ENCODE data around the gene BIN1. TPM values are rescaled to one million over a fixed set of nuclear protein-coding genes. Genes with fewer than 3 reads are reported as not detected.
A peak's percentile ranks its signal among the peaks of the same experiment; 100 is the strongest.

Gene BIN1
- total and polyA plus RNA-seq, 4 donors = 103 to 220 (median 163) TPM

GRCh38 chr2:127134833-127135830 lies 28.2 kb upstream of the BIN1 start:
- WGBS (ENCODE audit: insufficient coverage) = 69% methylated on average over 10 of the region's 15 CpGs
- Histone ChIP-seq H3K9me3 (ENCODE audit: control insufficient read depth, insufficient read depth, low read length) (peaks cover 2% of the 10 kb centered on the region), H3K36me3 (ENCODE audit: control insufficient read depth, insufficient read depth, low read length) (no peaks in the 10 kb centered on the region), H3K27me3 (ENCODE audit: control insufficient read depth, insufficient read depth, low read length) (no peaks in the 10 kb centered on the region), H3K27ac (ENCODE audit: low read depth, low read length) (no peak overlapping the region), H3K4me3 (ENCODE audit: low read depth, low read length) (no peak overlapping the region), H3K4me1 (ENCODE audit: control insufficient read depth, insufficient read depth, low read length) (no peaks in the 10 kb centered on the region)
- no peak for DNase-seq (ENCODE audit: low read depth in 4 of 6, low spot score in 6 of 6)

- no peaks in the 10 kb centered on the region for H3K36me3 ChIP-seq (ENCODE audit: control insufficient read depth, insufficient read depth, low read length)
- H3K4me3 ChIP-seq (ENCODE audit: low read depth, low read length) = no peak overlapping the region
- H3K27me3 ChIP-seq (ENCODE audit: control insufficient read depth, insufficient read depth, low read length) = no peaks in the 10 kb centered on the region
- no peak overlapping the region for H3K27ac ChIP-seq (ENCODE audit: low read depth, low read length)
- DNase-seq (ENCODE audit: low read depth in 4 of 6, low spot score in 6 of 6) = no peak
- 91% methylated on average over 1 of the region's 4 CpGs for WGBS (ENCODE audit: insufficient coverage)
- H3K4me1 ChIP-seq (ENCODE audit: control insufficient read depth, insufficient read depth, low read length) = no peaks in the 10 kb centered on the region
- H3K9me3 ChIP-seq (ENCODE audit: control insufficient read depth, insufficient read depth, low read length) = peaks cover 2% of the 10 kb centered on the region
Measured at GRCh38 chr2:127134235-127134634, 27.3 kb upstream of the BIN1 start.

- Histone ChIP-seq H3K27ac (ENCODE audit: low read depth, low read length) (no peak overlapping the region), H3K4me1 (ENCODE audit: control insufficient read depth, insufficient read depth, low read length) (no peaks in the 10 kb centered on the region), H3K4me3 (ENCODE audit: low read depth, low read length) (no peak overlapping the region), H3K27me3 (ENCODE audit: control insufficient read depth, insufficient read depth, low read length) (no peaks in the 10 kb centered on the region), H3K9me3 (ENCODE audit: control insufficient read depth, insufficient read depth, low read length) (peaks cover 2% of the 10 kb centered on the region), H3K36me3 (ENCODE audit: control insufficient read depth, insufficient read depth, low read length) (no peaks in the 10 kb centered on the region)
- DNase-seq (ENCODE audit: low read depth in 4 of 6, low spot score in 6 of 6) = no peak
- 100% methylated on average over 1 of the region's 2 CpGs for WGBS (ENCODE audit: insufficient coverage)
Measured at GRCh38 chr2:127133793-127134192, 26.8 kb upstream of the BIN1 start.

GRCh38 chr2:127130421-127130820 lies 23.5 kb upstream of the BIN1 start:
- no CpG with 5 or more reads among the region's 4 CpGs for WGBS (ENCODE audit: insufficient coverage)
- Histone ChIP-seq H3K4me1 (ENCODE audit: control insufficient read depth, insufficient read depth, low read length) (peaks cover 5% of the 10 kb centered on the region), H3K36me3 (ENCODE audit: control insufficient read depth, insufficient read depth, low read length) (no peaks in the 10 kb centered on the region), H3K9me3 (ENCODE audit: control insufficient read depth, insufficient read depth, low read length) (peaks cover 2% of the 10 kb centered on the region), H3K27me3 (ENCODE audit: control insufficient read depth, insufficient read depth, low read length) (no peaks in the 10 kb centered on the region), H3K27ac (ENCODE audit: low read depth, low read length) (no peak overlapping the region), H3K4me3 (ENCODE audit: low read depth, low read length) (no peak overlapping the region)
- DNase-seq (ENCODE audit: low read depth in 4 of 6, low spot score in 6 of 6) = no peak

- Histone ChIP-seq H3K4me3 (ENCODE audit: low read depth, low read length) (no peak overlapping the region), H3K9me3 (ENCODE audit: control insufficient read depth, insufficient read depth, low read length) (peaks cover 2% of the 10 kb centered on the region)
Measured at GRCh38 chr2:127129937-127130336, 23.0 kb upstream of the BIN1 start.

GRCh38 chr2:127128445-127128904 lies 21.5 kb upstream of the BIN1 start:
- Histone ChIP-seq H3K4me3 (ENCODE audit: low read depth, low read length) (no peak overlapping the region), H3K27ac (ENCODE audit: low read depth, low read length) (no peak overlapping the region), H3K4me1 (ENCODE audit: control insufficient read depth, insufficient read depth, low read length) (peaks cover 5% of the 10 kb centered on the region), H3K27me3 (ENCODE audit: control insufficient read depth, insufficient read depth, low read length) (no peaks in the 10 kb centered on the region), H3K9me3 (ENCODE audit: control insufficient read depth, insufficient read depth, low read length) (peaks cover 2% of the 10 kb centered on the region), H3K36me3 (ENCODE audit: control insufficient read depth, insufficient read depth, low read length) (no peaks in the 10 kb centered on the region)
- DNase-seq (ENCODE audit: low read depth in 4 of 6, low spot score in 6 of 6) = peak in 1 of 6 donors; percentile 4
- WGBS (ENCODE audit: insufficient coverage) = 25% methylated on average over 6 of the region's 8 CpGs

More at GRCh38 chr2:127129937-127130336, 23.0 kb upstream of the BIN1 start:
- H3K27ac ChIP-seq (ENCODE audit: low read depth, low read length) = no peak overlapping the region
- no peaks in the 10 kb centered on the region for H3K36me3 ChIP-seq (ENCODE audit: control insufficient read depth, insufficient read depth, low read length)
- 78% methylated on average over 10 of the region's 11 CpGs for WGBS (ENCODE audit: insufficient coverage)
- DNase-seq (ENCODE audit: low read depth in 4 of 6, low spot score in 6 of 6) = no peak
- no peaks in the 10 kb centered on the region for H3K27me3 ChIP-seq (ENCODE audit: control insufficient read depth, insufficient read depth, low read length)
- peaks cover 5% of the 10 kb centered on the region for H3K4me1 ChIP-seq (ENCODE audit: control insufficient read depth, insufficient read depth, low read length)

GRCh38 chr2:127125821-127126220 lies 18.9 kb upstream of the BIN1 start:
- no peak overlapping the region for H3K27ac ChIP-seq (ENCODE audit: low read depth, low read length)
- H3K9me3 ChIP-seq (ENCODE audit: control insufficient read depth, insufficient read depth, low read length) = peaks cover under 1% of the 10 kb centered on the region
- WGBS (ENCODE audit: insufficient coverage) = no CpG with 5 or more reads among the region's 1 CpG
- H3K4me1 ChIP-seq (ENCODE audit: control insufficient read depth, insufficient read depth, low read length) = peaks cover 13% of the 10 kb centered on the region
- no peaks in the 10 kb centered on the region for H3K27me3 ChIP-seq (ENCODE audit: control insufficient read depth, insufficient read depth, low read length)
- H3K36me3 ChIP-seq (ENCODE audit: control insufficient read depth, insufficient read depth, low read length) = no peaks in the 10 kb centered on the region
- H3K4me3 ChIP-seq (ENCODE audit: low read depth, low read length) = no peak overlapping the region
- peak in 1 of 6 donors; percentile 54 for DNase-seq (ENCODE audit: low read depth in 4 of 6, low spot score in 6 of 6)

- H3K27me3 ChIP-seq (ENCODE audit: control insufficient read depth, insufficient read depth, low read length) = no peaks in the 10 kb centered on the region
- WGBS (ENCODE audit: insufficient coverage) = 96% methylated on average over 5 of the region's 8 CpGs
- no peak overlapping the region for H3K4me3 ChIP-seq (ENCODE audit: low read depth, low read length)
- H3K4me1 ChIP-seq (ENCODE audit: control insufficient read depth, insufficient read depth, low read length) = peaks cover 13% of the 10 kb centered on the region
- DNase-seq (ENCODE audit: low read depth in 4 of 6, low spot score in 6 of 6) = no peak
- H3K27ac ChIP-seq (ENCODE audit: low read depth, low read length) = no peak overlapping the region
- no peaks in the 10 kb centered on the region for H3K9me3 ChIP-seq (ENCODE audit: control insufficient read depth, insufficient read depth, low read length)
- H3K36me3 ChIP-seq (ENCODE audit: control insufficient read depth, insufficient read depth, low read length) = no peaks in the 10 kb centered on the region
Measured at GRCh38 chr2:127124426-127124825, 17.5 kb upstream of the BIN1 start.

GRCh38 chr2:127122361-127123027 lies 15.5 kb upstream of the BIN1 start:
- Histone ChIP-seq H3K4me3 (ENCODE audit: low read depth, low read length) (no peak overlapping the region), H3K27ac (ENCODE audit: low read depth, low read length) (no peak overlapping the region), H3K9me3 (ENCODE audit: control insufficient read depth, insufficient read depth, low read length) (no peaks in the 10 kb centered on the region), H3K36me3 (ENCODE audit: control insufficient read depth, insufficient read depth, low read length) (no peaks in the 10 kb centered on the region), H3K27me3 (ENCODE audit: control insufficient read depth, insufficient read depth, low read length) (no peaks in the 10 kb centered on the region), H3K4me1 (ENCODE audit: control insufficient read depth, insufficient read depth, low read length) (peaks cover 9% of the 10 kb centered on the region)
- WGBS (ENCODE audit: insufficient coverage) = 66% methylated on average over 4 of the region's 10 CpGs
- DNase-seq (ENCODE audit: low read depth in 4 of 6, low spot score in 6 of 6) = peak in 1 of 6 donors; percentile 72

Measured in spinal cord (tissue), 10 donors.